HG02870 (cell line): ENCODE data around the gene GNA14.
"Not testable (repeated sequence)": the region's sequence is repeated elsewhere in the genome, so short reads cannot be mapped to it uniquely, and the experiment has no call there.

Experiments used
- ATAC-seq: cut with Tn5 transposase; IDR thresholded peaks from one replicate; pipeline ENCODE4 v1.9.1; 2021; ENCODE audit warnings: mild to moderate bottlenecking, moderate library complexity; ENCODE audit not compliant: unreplicated experiment

GNA14 gene

GRCh38 chr9:77592476-77592875 is 55.6 kb downstream of the GNA14 start:
- ATAC-seq: no peak

GRCh38 chr9:77589046-77589795 is 58.9 kb downstream of the GNA14 start:
- ATAC-seq: no peak

- ATAC-seq: no peak
Measured at GRCh38 chr9:77588271-77588937, 59.7 kb downstream of the GNA14 start.

- ATAC-seq: no peak
Measured at GRCh38 chr9:77587851-77588250, 60.3 kb downstream of the GNA14 start.

GRCh38 chr9:77587042-77587441 is 61.1 kb downstream of the GNA14 start:
- no peak for ATAC-seq

- ATAC-seq: no peak
Measured at GRCh38 chr9:77586591-77586990, 61.5 kb downstream of the GNA14 start.

GRCh38 chr9:77585335-77585786 is 62.8 kb downstream of the GNA14 start:
- no peak for ATAC-seq

GRCh38 chr9:77584927-77585326 is 63.2 kb downstream of the GNA14 start:
- not testable (repeated sequence) for ATAC-seq

GRCh38 chr9:77582961-77583576 is 65.1 kb downstream of the GNA14 start:
- ATAC-seq: no peak

GRCh38 chr9:77582525-77582924 is 65.6 kb downstream of the GNA14 start:
- ATAC-seq: no peak

GRCh38 chr9:77575785-77576184 is 72.3 kb downstream of the GNA14 start:
- ATAC-seq: no peak

GRCh38 chr9:77569335-77569734 is 78.8 kb downstream of the GNA14 start:
- no peak for ATAC-seq

GRCh38 chr9:77563174-77563573 is 84.9 kb downstream of the GNA14 start:
- no peak for ATAC-seq

- ATAC-seq: no peak
Measured at GRCh38 chr9:77562019-77562748, 85.9 kb downstream of the GNA14 start.

GRCh38 chr9:77561331-77562018 is 86.6 kb downstream of the GNA14 start:
- no peak for ATAC-seq

- no peak for ATAC-seq
Measured at GRCh38 chr9:77556396-77556795, 91.7 kb downstream of the GNA14 start.

GRCh38 chr9:77554586-77555105 is 93.5 kb downstream of the GNA14 start:
- ATAC-seq: no peak

- ATAC-seq: no peak
Measured at GRCh38 chr9:77547106-77547730, 100.9 kb downstream of the GNA14 start.

GRCh38 chr9:77546376-77546950 is 101.7 kb downstream of the GNA14 start:
- no peak for ATAC-seq

GRCh38 chr9:77544546-77544945 is 103.6 kb downstream of the GNA14 start:
- ATAC-seq: no peak
